ENCODE results near the gene CASP4.
"Not testable (repeated sequence)": the region's sequence is repeated elsewhere in the genome, so short reads cannot be mapped to it uniquely, and the experiment has no call there.

The CASP4 gene

GRCh38 chr11:104968355-104968855 lies at the start of gene CASP4:
Gene CASP4 (minus strand): TSS chr11:104968574. CDS start chr11:104968525, 49 bp downstream.
- DNase-seq = no peak

- no peak for DNase-seq
Measured at GRCh38 chr11:105007463-105007862, 39.1 kb upstream of the CASP4 start.

GRCh38 chr11:105005451-105005845 lies 37.1 kb upstream of the CASP4 start:
- no peak for DNase-seq

- DNase-seq = no peak
Measured at GRCh38 chr11:105004021-105004420, 35.6 kb upstream of the CASP4 start.

- no peak for DNase-seq
Measured at GRCh38 chr11:105003151-105003550, 34.8 kb upstream of the CASP4 start.

GRCh38 chr11:105000797-105001196 lies 32.4 kb upstream of the CASP4 start:
- DNase-seq = no peak

- no peak for DNase-seq
Measured at GRCh38 chr11:105000167-105000566, 31.8 kb upstream of the CASP4 start.

GRCh38 chr11:104999721-105000120 lies 31.3 kb upstream of the CASP4 start:
- DNase-seq = no peak

GRCh38 chr11:104997288-104997687 lies 28.9 kb upstream of the CASP4 start:
- DNase-seq = no peak

GRCh38 chr11:104995001-104995408 lies 26.6 kb upstream of the CASP4 start:
- DNase-seq = no peak

- DNase-seq = no peak
Measured at GRCh38 chr11:104992781-104993180, 24.4 kb upstream of the CASP4 start.

- no peak for DNase-seq
Measured at GRCh38 chr11:104991994-104992393, 23.6 kb upstream of the CASP4 start.

GRCh38 chr11:104984808-104985207 lies 16.4 kb upstream of the CASP4 start:
- no peak for DNase-seq

GRCh38 chr11:104979839-104980238 lies 11.5 kb upstream of the CASP4 start:
- DNase-seq = no peak

- DNase-seq = no peak
Measured at GRCh38 chr11:104973616-104974015, 5.2 kb upstream of the CASP4 start.

GRCh38 chr11:104972924-104973323 lies 4.5 kb upstream of the CASP4 start:
- not testable (repeated sequence) for DNase-seq

- no peak for DNase-seq
Measured at GRCh38 chr11:104970756-104971155, 2.4 kb upstream of the CASP4 start.

GRCh38 chr11:104968856-104969776 lies 742 bp upstream of the CASP4 start:
- DNase-seq = no peak

GRCh38 chr11:104967534-104968354 lies 630 bp downstream of the CASP4 start:
- no peak for DNase-seq

- no peak for DNase-seq
Measured at GRCh38 chr11:104965735-104966134, 2.6 kb downstream of the CASP4 start.

- no peak for DNase-seq
Measured at GRCh38 chr11:104964247-104964646, 4.1 kb downstream of the CASP4 start.

- no peak for DNase-seq
Measured at GRCh38 chr11:104962852-104963251, 5.5 kb downstream of the CASP4 start.

GRCh38 chr11:104957280-104957679 lies 11.1 kb downstream of the CASP4 start:
- no peak for DNase-seq

GRCh38 chr11:104956528-104956927 lies 11.8 kb downstream of the CASP4 start:
- DNase-seq = no peak
